ENCODE results near the gene TBC1D32. TPM values are rescaled to one million over a fixed set of nuclear protein-coding genes. Genes with fewer than 3 reads are reported as not detected.
"Not testable (repeated sequence)": the region's sequence is repeated elsewhere in the genome, so short reads cannot be mapped to it uniquely, and the experiment has no call there.

Gene TBC1D32
- total and polyA plus RNA-seq, 4 donors = 0.51 to 2.8 (median 1.7) TPM

- not testable (repeated sequence) for H3K27me3 ChIP-seq (ENCODE audit: control insufficient read depth in 4 of 4, insufficient read depth in 4 of 4, low read length in 3 of 4); H3K9me3 ChIP-seq (ENCODE audit: control insufficient read depth in 4 of 4, low read length in 3 of 4); H3K9ac ChIP-seq (ENCODE audit: low read depth in 1 of 2, low read length in 2 of 2); H3K4me3 ChIP-seq (ENCODE audit: low read depth in 1 of 3, low read length in 3 of 3); DNase-seq (ENCODE audit: low spot score); H3K36me3 ChIP-seq (ENCODE audit: control insufficient read depth in 4 of 4, insufficient read depth in 3 of 4, low read depth in 1 of 4, low read length in 3 of 4); H3K4me1 ChIP-seq (ENCODE audit: control insufficient read depth in 4 of 4, insufficient read depth in 4 of 4, low read length in 3 of 4); H3K27ac ChIP-seq (ENCODE audit: low read depth in 1 of 2, low read length in 2 of 2)
- TF ChIP-seq YY1 (IDR thresholded peaks at IDR 0.05) = peak; percentile 81
- WGBS = 30% methylated on average over 8 of the region's 8 CpGs
Observed at GRCh38 chr6:121043706-121044105, 290.6 kb downstream of the TBC1D32 start.

- 68% methylated on average over 6 of the region's 6 CpGs for whole genome bisulfite sequencing
- H3K9me3 ChIP-seq (ENCODE audit: control insufficient read depth in 4 of 4, low read length in 3 of 4); H3K36me3 ChIP-seq (ENCODE audit: control insufficient read depth in 4 of 4, insufficient read depth in 3 of 4, low read depth in 1 of 4, low read length in 3 of 4); DNase-seq (ENCODE audit: low spot score); H3K27me3 ChIP-seq (ENCODE audit: control insufficient read depth in 4 of 4, insufficient read depth in 4 of 4, low read length in 3 of 4); H3K9ac ChIP-seq (ENCODE audit: low read depth in 1 of 2, low read length in 2 of 2); H3K4me1 ChIP-seq (ENCODE audit: control insufficient read depth in 4 of 4, insufficient read depth in 4 of 4, low read length in 3 of 4); H3K4me3 ChIP-seq (ENCODE audit: low read depth in 1 of 3, low read length in 3 of 3); H3K27ac ChIP-seq (ENCODE audit: low read depth in 1 of 2, low read length in 2 of 2): not testable (repeated sequence)
Observed at GRCh38 chr6:121043211-121043610, 291.1 kb downstream of the TBC1D32 start.

GRCh38 chr6:121042766-121043165, 291.5 kb downstream of the TBC1D32 start:
- Histone ChIP-seq H3K9me3 (ENCODE audit: control insufficient read depth in 4 of 4, low read length in 3 of 4) (no peaks in the 10 kb centered on the region), H3K4me1 (ENCODE audit: control insufficient read depth in 4 of 4, insufficient read depth in 4 of 4, low read length in 3 of 4) (peaks cover 0 to 10% (median 3%) of the 10 kb centered on the region in 4 donors), H3K27ac (ENCODE audit: low read depth in 1 of 2, low read length in 2 of 2) (no peak overlapping the region), H3K36me3 (ENCODE audit: control insufficient read depth in 4 of 4, insufficient read depth in 3 of 4, low read depth in 1 of 4, low read length in 3 of 4) (no peaks in the 10 kb centered on the region), H3K9ac (ENCODE audit: low read depth in 1 of 2, low read length in 2 of 2) (no peak overlapping the region), H3K4me3 (ENCODE audit: low read depth in 1 of 3, low read length in 3 of 3) (no peak overlapping the region), H3K27me3 (ENCODE audit: control insufficient read depth in 4 of 4, insufficient read depth in 4 of 4, low read length in 3 of 4) (no peaks in the 10 kb centered on the region)
- DNase-seq (ENCODE audit: low spot score) = no peak
- no peak for TF ChIP-seq MAX (IDR thresholded peaks at IDR 0.05)
- TF ChIP-seq YY1 (IDR thresholded peaks at IDR 0.05) = no peak
- no peak for TF ChIP-seq FOXA2 (IDR thresholded peaks at IDR 0.05)
- no peak for TF ChIP-seq NR2F2 (IDR thresholded peaks at IDR 0.05)
- no peak for TF ChIP-seq RAD21 (IDR thresholded peaks at IDR 0.05)
- TF ChIP-seq REST (IDR thresholded peaks at IDR 0.05) = no peak
- TF ChIP-seq HNF4G (IDR thresholded peaks at IDR 0.05) = no peak
- no peak for TF ChIP-seq TAF1 (conservative IDR thresholded peaks at IDR 0.05)
- TF ChIP-seq RXRA (IDR thresholded peaks at IDR 0.05) = no peak
- no peak for TF ChIP-seq HNF4A (conservative IDR thresholded peaks at IDR 0.05)
- no peak for TF ChIP-seq CTCF (IDR thresholded peaks at IDR 0.05; ENCODE audit: low read depth, low read length, missing input control)
- no peak for TF ChIP-seq ZBTB33 (IDR thresholded peaks at IDR 0.05)
- no peak for TF ChIP-seq GABPA (IDR thresholded peaks at IDR 0.05 in 1 of 2, conservative IDR thresholded peaks at IDR 0.05 in 1 of 2)
- WGBS = 95% methylated on average over 13 of the region's 13 CpGs
